CD14-positive monocyte (primary cell): Measurements from ENCODE around the gene FAM72A. TPM values are rescaled to one million over a fixed set of nuclear protein-coding genes. Genes with fewer than 3 reads are reported as not detected.
"Not testable (repeated sequence)": the region's sequence is repeated elsewhere in the genome, so short reads cannot be mapped to it uniquely, and the experiment has no call there.

Source experiments
- DNase-seq, 3 donors: peaks; one replicate each; pipeline ENCODE4 v3.0.0-alpha.2; 2011 to 2022
- H2AFZ ChIP-seq: 2 replicates; pipeline ENCODE4 v1.6.0; 2012; ENCODE audit warnings: mild to moderate bottlenecking, low read depth, low read length, inconsistent platforms; ENCODE audit not compliant: insufficient read depth, poor library complexity, severe bottlenecking
- H3K27ac ChIP-seq, 2 donors: 1 replicate in 1 of 2; 2 replicates in 1 of 2; pipeline ENCODE4 v1.5.1; 2012 to 2013; ENCODE audit warnings: low read length in 2 of 2, control low read depth in 1 of 2, inconsistent platforms in 1 of 2, low read depth in 1 of 2, mild to moderate bottlenecking in 1 of 2
- H3K27me3 ChIP-seq, 2 donors: one replicate each; pipeline versions ENCODE4 v1.6.0 to v1.6.1; 2011 to 2013; ENCODE audit warnings: low read length in 2 of 2; ENCODE audit not compliant: control insufficient read depth in 2 of 2, insufficient read depth in 2 of 2
- H3K36me3 ChIP-seq, 2 donors: replicated peaks in 1 of 2; 1 replicate in 1 of 2; 2 replicates in 1 of 2; pipeline versions ENCODE4 v1.5.1 to v1.6.1; 2012 to 2013; ENCODE audit warnings: low read length in 2 of 2, control low read depth in 1 of 2, inconsistent platforms in 1 of 2, mild to moderate bottlenecking in 1 of 2; ENCODE audit not compliant: insufficient read depth in 2 of 2, control insufficient read depth in 1 of 2
- H3K4me1 ChIP-seq, 2 donors: 1 replicate in 1 of 2; 2 replicates in 1 of 2; pipeline versions ENCODE4 v1.5.1 to v1.6.1; 2012 to 2013; ENCODE audit warnings: low read length in 2 of 2, control low read depth in 1 of 2, inconsistent platforms in 1 of 2, mild to moderate bottlenecking in 1 of 2, moderate library complexity in 1 of 2; ENCODE audit not compliant: insufficient read depth in 2 of 2, control insufficient read depth in 1 of 2
- H3K4me2 ChIP-seq: replicated peaks from 2 replicates; pipeline ENCODE3; 2012; ENCODE audit warnings: low read length, moderate library complexity, mild to moderate bottlenecking; ENCODE audit not compliant: poor library complexity, severe bottlenecking; ENCODE audit errors: extremely low read depth
- H3K4me3 ChIP-seq, 3 experiments: fragments of 200-600 bp in 1 of 3; sonication (generic) in 1 of 3; replicated peaks in 1 of 3; 1 replicate in 2 of 3; 2 replicates in 1 of 3; pipeline ENCODE4 v1.5.1; 2011 to 2013; ENCODE audit warnings: low read length in 3 of 3, mild to moderate bottlenecking in 3 of 3, control low read depth in 2 of 3, low read depth in 2 of 3, inconsistent platforms in 1 of 3, moderate library complexity in 1 of 3
- H3K79me2 ChIP-seq: 2 replicates; pipeline ENCODE4 v1.6.0; 2012; ENCODE audit warnings: mild to moderate bottlenecking, control low read depth, inconsistent platforms, low read length, moderate library complexity; ENCODE audit not compliant: insufficient read depth
- H3K9ac ChIP-seq: 2 replicates; pipeline ENCODE4 v1.6.0; 2017; ENCODE audit warnings: low read length, mild to moderate bottlenecking; ENCODE audit not compliant: insufficient read depth, poor library complexity, severe bottlenecking
- H3K9me3 ChIP-seq, 2 donors: replicated peaks in 1 of 2; 1 replicate in 1 of 2; 2 replicates in 1 of 2; pipeline versions ENCODE4 v1.5.1 to v1.6.1; 2012 to 2013; ENCODE audit warnings: low read length in 2 of 2, control low read depth in 1 of 2; ENCODE audit not compliant: control insufficient read depth in 1 of 2, insufficient read depth in 1 of 2
- H4K20me1 ChIP-seq: 2 replicates; pipeline ENCODE4 v1.6.0; 2012; ENCODE audit warnings: mild to moderate bottlenecking, low read length, control low read depth, moderate library complexity; ENCODE audit not compliant: insufficient read depth
- H3K27ac Mint-ChIP-seq, 7 donors: one replicate each; pipeline ENCODE4 v1.8.0; 2020; ENCODE audit warnings: mild to moderate bottlenecking in 7 of 7, mixed read lengths in 7 of 7, moderate library complexity in 6 of 7, inconsistent platforms in 2 of 7
- H3K27me3 Mint-ChIP-seq, 3 donors: one replicate each; pipeline ENCODE4 v1.8.0; 2021 to 2022; ENCODE audit warnings: low read depth in 3 of 3, mild to moderate bottlenecking in 3 of 3, mixed read lengths in 3 of 3, moderate library complexity in 3 of 3, inconsistent platforms in 1 of 3
- H3K36me3 Mint-ChIP-seq, 2 donors: one replicate each; pipeline ENCODE4 v1.8.0; 2020; ENCODE audit warnings: mixed read lengths in 2 of 2, inconsistent platforms in 1 of 2, mild to moderate bottlenecking in 1 of 2
- H3K4me1 Mint-ChIP-seq: one replicate; pipeline ENCODE4 v1.8.0; 2020; ENCODE audit warnings: mild to moderate bottlenecking, mixed read lengths
- H3K4me3 Mint-ChIP-seq, 2 donors: one replicate each; pipeline ENCODE4 v1.8.0; 2020; ENCODE audit warnings: mild to moderate bottlenecking in 2 of 2, mixed read lengths in 2 of 2, moderate library complexity in 1 of 2
- H3K9me3 Mint-ChIP-seq, 7 donors: one replicate each; pipeline ENCODE4 v1.8.0; 2020 to 2022; ENCODE audit warnings: mixed read lengths in 7 of 7, mild to moderate bottlenecking in 6 of 7, moderate library complexity in 6 of 7, inconsistent platforms in 2 of 7
- WGBS: methylation state at CpG from one replicate; pipeline ENCODE4 v1.1.5; 2013; ENCODE audit warnings: missing lambda C conversion rate; ENCODE audit not compliant: insufficient coverage; 5-methylcytosine and 5-hydroxymethylcytosine counted together
- intact Hi-C, 2 donors: fragments of 100-400 bp; cut with micrococcal nuclease; formaldehyde crosslinking; loops; one replicate each; pipeline versions ENCODE4 v1.15.0 to v1.15.1; 2023
- polyA plus RNA-seq, 3 donors: library from polyadenylated mRNA; depleted of rRNA in 1 of 3; unstranded in 2 of 3; stranded (reverse) in 1 of 3; fragments of 300-500 nt in 2 of 3; fragments of >200 nt in 1 of 3; fragmentation: Illumina TruSeq in 2 of 3; gene quantifications; 1 replicate in 2 of 3; 2 replicates in 1 of 3; pipeline ENCODE4 v1.2.3, GENCODE V29; 2012 to 2021

Gene FAM72A
- polyA plus RNA-seq, 3 donors = 3.9 to 6.3 (median 6.0) TPM

GRCh38 chr1:206185778-206186177, 16.9 kb downstream of the FAM72A start:
- H3K27me3 Mint-ChIP-seq = not testable (repeated sequence)
- no CpG with 5 or more reads among the region's 3 CpGs for WGBS

GRCh38 chr1:206183788-206184187, 18.9 kb downstream of the FAM72A start:
- H3K27ac Mint-ChIP-seq = peak overlapping the region in 1 of 7 donors; percentile 30
- H3K4me3 Mint-ChIP-seq, H3K27ac ChIP-seq, H4K20me1 ChIP-seq, intact Hi-C loops, H3K79me2 ChIP-seq, H3K4me1 ChIP-seq, H3K27me3 Mint-ChIP-seq, H3K9ac ChIP-seq, H3K36me3 ChIP-seq, H3K36me3 Mint-ChIP-seq, H3K9me3 ChIP-seq, H2AFZ ChIP-seq, H3K4me2 ChIP-seq, H3K4me3 ChIP-seq, H3K9me3 Mint-ChIP-seq, H3K4me1 Mint-ChIP-seq, H3K27me3 ChIP-seq: not testable (repeated sequence)
- DNase-seq = peak in 1 of 3 donors; percentile 21
- no CpG with 5 or more reads among the region's 2 CpGs for WGBS

More at GRCh38 chr1:206185778-206186177, 16.9 kb downstream of the FAM72A start:
- H3K36me3 Mint-ChIP-seq, H3K27me3 ChIP-seq, H3K4me3 ChIP-seq, H3K9ac ChIP-seq, H3K36me3 ChIP-seq, H3K27ac Mint-ChIP-seq, intact Hi-C loops, H3K79me2 ChIP-seq, H3K4me2 ChIP-seq, H3K4me1 Mint-ChIP-seq, H3K4me1 ChIP-seq, H3K27ac ChIP-seq, H2AFZ ChIP-seq, DNase-seq, H4K20me1 ChIP-seq, H3K9me3 ChIP-seq, H3K4me3 Mint-ChIP-seq, H3K9me3 Mint-ChIP-seq: not testable (repeated sequence)

DNA sequence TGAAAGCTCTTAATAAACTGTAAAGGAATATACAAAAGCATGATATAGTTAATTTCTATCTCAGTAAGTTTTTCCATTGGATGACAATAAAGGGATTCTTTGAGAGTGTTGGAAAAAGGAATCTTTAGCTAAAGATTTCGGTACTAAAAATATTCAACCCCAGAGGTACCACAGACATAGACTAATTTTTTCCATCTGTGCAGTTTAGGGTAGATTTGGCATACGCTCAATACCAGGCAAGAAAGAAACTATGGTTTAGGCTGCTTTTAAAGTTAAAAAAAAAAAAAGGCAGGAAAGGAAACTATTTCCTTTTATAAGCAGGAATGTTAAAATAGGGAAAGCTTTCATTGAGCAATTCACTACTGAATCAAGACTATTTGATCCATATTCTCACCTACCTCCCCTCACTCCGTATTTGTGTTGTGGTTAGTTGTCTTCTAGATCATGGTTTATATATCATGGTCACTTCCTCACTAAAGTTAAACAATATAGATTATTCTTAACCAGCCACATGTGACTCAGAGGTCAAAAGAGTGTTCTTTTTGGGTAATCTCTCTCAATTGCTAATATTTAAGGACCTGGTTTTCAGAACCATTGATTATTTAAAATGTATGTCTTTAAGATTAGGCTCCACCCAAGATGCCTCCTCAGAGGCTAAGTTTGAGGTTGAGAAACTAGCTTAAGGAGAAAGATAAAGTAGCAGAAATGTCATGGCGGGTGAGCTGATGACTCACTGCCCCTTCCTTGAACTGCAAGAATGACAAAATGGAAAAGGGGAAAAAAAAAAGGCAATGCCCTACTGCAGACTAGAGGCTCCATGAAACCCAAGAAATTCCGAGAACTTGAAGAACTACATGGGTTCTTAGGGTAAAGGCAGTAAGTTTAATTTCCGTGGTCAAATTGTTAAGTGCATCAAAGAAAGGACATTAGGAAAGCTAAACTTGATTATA, 20.0 kb downstream of the FAM72A start:
- H3K9me3 Mint-ChIP-seq, H2AFZ ChIP-seq, H3K27me3 ChIP-seq, H4K20me1 ChIP-seq, H3K4me3 Mint-ChIP-seq, H3K27me3 Mint-ChIP-seq, H3K36me3 ChIP-seq, intact Hi-C loops, H3K9ac ChIP-seq, H3K79me2 ChIP-seq, H3K27ac ChIP-seq, H3K36me3 Mint-ChIP-seq, H3K4me3 ChIP-seq, H3K9me3 ChIP-seq, H3K4me2 ChIP-seq: not testable (repeated sequence)
- peak overlapping the region in 5 of 7 donors; percentile 33 to 86 (median 69) for H3K27ac Mint-ChIP-seq
- no CpG with 5 or more reads among the region's 6 CpGs for WGBS
- peaks cover 14% of the 10 kb centered on the region for H3K4me1 Mint-ChIP-seq
- peak in 2 of 3 donors; percentile 23 to 35 for DNase-seq
- peaks cover 11 to 15% of the 10 kb centered on the region in 2 donors for H3K4me1 ChIP-seq

DNA sequence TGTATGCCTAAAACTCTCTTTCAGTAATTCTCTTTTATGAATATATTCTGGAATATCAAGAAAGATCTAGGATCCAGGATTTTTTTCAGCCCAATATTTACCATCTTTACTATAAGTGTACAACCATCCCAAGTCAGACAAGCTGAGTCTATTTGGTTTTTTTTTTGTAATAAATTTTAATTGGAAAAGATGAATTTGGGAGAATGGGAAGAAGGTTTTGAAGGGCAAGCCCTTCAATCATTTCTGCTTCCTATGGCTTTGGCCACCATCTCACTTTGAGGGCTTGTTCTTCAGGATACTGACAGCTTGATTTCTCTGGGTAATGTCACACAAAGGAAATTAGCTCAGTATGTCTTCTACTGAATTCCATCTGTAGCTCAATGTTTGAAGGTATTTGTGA, 23.0 kb downstream of the FAM72A start:
- H3K4me3 Mint-ChIP-seq, H3K27ac ChIP-seq, H3K4me2 ChIP-seq, H3K4me3 ChIP-seq, H2AFZ ChIP-seq, H4K20me1 ChIP-seq, H3K79me2 ChIP-seq, H3K27me3 ChIP-seq, intact Hi-C loops, H3K36me3 Mint-ChIP-seq, H3K9ac ChIP-seq, H3K9me3 ChIP-seq, H3K36me3 ChIP-seq, H3K9me3 Mint-ChIP-seq, H3K27ac Mint-ChIP-seq, H3K27me3 Mint-ChIP-seq, DNase-seq: not testable (repeated sequence)
- H3K4me1 ChIP-seq = peaks cover 18 to 29% of the 10 kb centered on the region in 2 donors
- peaks cover 20% of the 10 kb centered on the region for H3K4me1 Mint-ChIP-seq
